GM10248 (cell line): Measurements from ENCODE around the gene SMIM38.

Source experiments
- CTCF ChIA-PET: fragments of 300-600 bp; sonication (Branson Sonifier 250); formaldehyde crosslinking; extraction: SDS; loops from one replicate; lab custom pipeline; 2021; ENCODE audit warnings: antibody characterized with exemption; lab: Yijun Ruan, JAX
- POLR2A ChIA-PET: fragments of 350-650 bp; sonication (Branson Sonifier 250); formaldehyde crosslinking; extraction: SDS; loops from one replicate; lab custom pipeline; 2020; ENCODE audit warnings: antibody characterized with exemption; lab: Yijun Ruan, JAX
- DNase-seq: peaks from one replicate; pipeline ENCODE4 v3.0.0; 2012; ENCODE audit errors: extremely low spot score
- CTCF ChIP-seq: IDR thresholded peaks from 2 replicates; pipeline ENCODE4 v1.5.1; 2012; ENCODE audit warnings: mild to moderate bottlenecking, low read depth; ENCODE audit errors: extremely low read depth, missing control alignments, control extremely low read depth

Gene SMIM38

DNA sequence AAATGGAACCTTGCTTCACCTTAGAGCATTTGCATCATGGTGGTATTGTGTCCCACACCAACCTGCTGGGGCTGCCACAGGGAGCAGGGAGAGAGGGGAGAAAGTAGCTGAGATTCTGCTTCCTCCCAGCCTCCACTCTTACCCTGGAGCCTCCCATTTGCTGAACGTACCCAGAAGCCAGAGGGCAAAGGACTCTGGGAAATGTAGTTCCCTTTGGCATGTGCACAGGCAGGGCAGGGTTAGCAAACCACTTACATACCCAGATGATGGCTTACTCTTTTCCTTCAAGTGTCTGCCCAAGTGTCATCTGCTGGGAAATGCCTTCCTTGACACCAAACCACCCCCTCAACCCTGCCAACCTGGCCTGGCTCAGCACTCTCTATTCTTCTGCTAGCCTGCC lies 16.9 kb downstream of the SMIM38 start:
- POLR2A ChIA-PET: no interaction called here
- no peak for DNase-seq
- CTCF ChIA-PET: interaction anchor here (1.6 kb wide), 1 partner anchor 10 kb away, joined by 3 read pairs; no protein-coding TSS in a partner anchor
- no peak for TF ChIP-seq CTCF

- CTCF ChIA-PET: interaction anchor here (1.6 kb wide), 1 partner anchor 9 kb away, joined by 3 read pairs; no protein-coding TSS in a partner anchor
- no peak for DNase-seq
- TF ChIP-seq CTCF: no peak
- POLR2A ChIA-PET: no interaction called here
Measured at GRCh38 chr11:69173331-69173730, 17.6 kb downstream of the SMIM38 start.

GRCh38 chr11:69173925-69174581 lies 18.3 kb downstream of the SMIM38 start:
- ChIA-PET POLR2A (no interaction called here), CTCF (interaction anchor here (1.2 to 1.6 kb wide), 2 partner anchors 8 to 312 kb away, joined by 3 read pairs; no protein-coding TSS in a partner anchor)
- no peak for DNase-seq
- no peak for TF ChIP-seq CTCF

GRCh38 chr11:69174841-69175240 lies 19.1 kb downstream of the SMIM38 start:
- CTCF ChIA-PET: interaction anchor here (1.2 kb wide), 1 partner anchor 311 kb away, joined by 3 read pairs; no protein-coding TSS in a partner anchor
- no peak for TF ChIP-seq CTCF
- POLR2A ChIA-PET: no interaction called here
- no peak for DNase-seq

DNA sequence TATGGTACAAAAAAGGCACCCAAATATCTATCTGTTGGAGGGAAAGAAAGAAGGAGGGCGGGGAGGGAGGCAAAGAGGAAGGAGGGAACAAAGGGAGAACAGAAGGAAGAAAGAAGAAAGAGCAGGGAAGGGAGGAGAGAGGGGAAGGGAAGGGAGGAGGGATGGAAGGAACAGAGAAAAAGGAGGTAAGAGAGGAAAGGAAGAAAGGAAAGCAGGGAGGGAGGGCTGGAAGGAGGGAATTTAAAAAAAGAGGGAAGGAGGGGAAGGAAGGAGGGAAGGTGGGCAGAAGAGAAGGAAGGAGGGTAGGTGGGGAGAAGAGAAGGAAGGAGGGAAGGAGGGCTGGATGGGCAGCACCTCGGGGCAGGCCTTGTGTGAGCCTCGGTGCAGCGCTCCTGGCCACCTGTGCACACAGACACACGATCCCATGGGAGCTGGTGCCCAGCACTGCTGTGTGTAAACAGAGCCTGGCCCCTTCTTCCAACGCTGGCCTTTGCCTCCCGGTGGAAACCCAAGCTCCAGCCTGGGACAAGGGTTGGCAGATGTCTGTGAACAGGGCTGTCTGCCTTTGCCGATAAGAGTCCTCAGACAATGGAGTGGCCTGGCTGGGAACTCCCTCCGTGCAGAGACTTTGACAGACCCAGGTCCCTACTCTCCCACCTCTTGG lies 23.2 kb downstream of the SMIM38 start:
- TF ChIP-seq CTCF: no peak
- POLR2A ChIA-PET: no interaction called here
- no peak for DNase-seq
- CTCF ChIA-PET: interaction anchor here (1.4 to 1.9 kb wide), 2 partner anchors 9 to 12 kb away, joined by 3 to 6 read pairs; no protein-coding TSS in a partner anchor

- CTCF ChIA-PET: interaction anchor here (1.4 kb wide), 1 partner anchor 10 kb away, joined by 3 read pairs; no protein-coding TSS in a partner anchor
- TF ChIP-seq CTCF: no peak
- POLR2A ChIA-PET: no interaction called here
- DNase-seq: no peak
Measured at GRCh38 chr11:69180226-69180625, 24.5 kb downstream of the SMIM38 start.
